Esophagus muscularis mucosa (tissue), 4 donors: ENCODE data around the gene PANK2. TPM values are rescaled to one million over a fixed set of nuclear protein-coding genes. Genes with fewer than 3 reads are reported as not detected.
A peak's percentile ranks its signal among the peaks of the same experiment; 100 is the strongest.

ENCODE experiments used
- DNase-seq: peaks from one replicate; pipeline ENCODE4 v3.0.0-alpha.2; 2017; ENCODE audit errors: extremely low spot score
- H3K27ac ChIP-seq, 4 donors: fragments of 200-600 bp; sonication (generic); replicated peaks in 1 of 4; 1 replicate in 3 of 4; 2 replicates in 1 of 4; pipeline ENCODE4 v1.5.1; 2016 to 2019; ENCODE audit warnings: mild to moderate bottlenecking in 1 of 4
- H3K27me3 ChIP-seq, 4 donors: fragments of 200-600 bp; sonication (generic); one replicate each; pipeline versions ENCODE4 v1.5.1 to v1.6.0; 2016 to 2019
- H3K36me3 ChIP-seq, 4 donors: fragments of 200-600 bp; sonication (generic); one replicate each; pipeline ENCODE4 v1.5.1; 2016 to 2019
- H3K4me1 ChIP-seq, 4 donors: fragments of 200-600 bp; sonication (generic); one replicate each; pipeline ENCODE4 v1.5.1; 2016 to 2019
- H3K4me3 ChIP-seq, 4 donors: fragments of 200-600 bp; sonication (generic); 1 replicate in 2 of 4; 2 replicates in 2 of 4; pipeline ENCODE4 v1.5.1; 2016 to 2019; ENCODE audit warnings: mild to moderate bottlenecking in 4 of 4, moderate library complexity in 1 of 4
- H3K9me3 ChIP-seq, 4 donors: fragments of 200-600 bp; sonication (generic); 1 replicate in 3 of 4; 2 replicates in 1 of 4; pipeline ENCODE4 v1.5.1; 2016 to 2019
- EP300 ChIP-seq: sonication (generic); formaldehyde crosslinking; IDR thresholded peaks from one replicate; pipeline ENCODE4 v1.6.1; 2017; ENCODE audit warnings: antibody characterized with exemption
- POLR2A ChIP-seq: fragments of 450-650 bp; IDR thresholded peaks from one replicate; pipeline ENCODE4 v1.6.1; 2017; ENCODE audit warnings: antibody characterized with exemption, moderate library complexity, mild to moderate bottlenecking, low read depth
- POLR2AphosphoS5 ChIP-seq, 2 donors: sonication (generic); formaldehyde crosslinking; IDR thresholded peaks; one replicate each; pipeline ENCODE4 v1.6.1; 2017; ENCODE audit warnings: antibody characterized with exemption in 2 of 2
- WGBS: methylation state at CpG from one replicate; pipeline ENCODE4 v1.1.5; 2018; 5-methylcytosine and 5-hydroxymethylcytosine counted together
- intact Hi-C: fragments of 100-400 bp; cut with DNase I; formaldehyde crosslinking; loops from one replicate; pipeline ENCODE4 v1.15.1; 2023
- total RNA-seq, 4 donors: library from RNA; depleted of rRNA; stranded (reverse); fragments of >200 nt; gene quantifications; one replicate each; pipeline versions ENCODE4 v1.1.0 to v1.2.1, GENCODE V29; 2016
- TF ChIP-seq, protein P1 (sequence below), 3 experiments: fragments of 200-600 bp in 2 of 3; fragments of 450-650 bp in 1 of 3; sonication (generic) in 2 of 3; IDR thresholded peaks; one replicate each; pipeline ENCODE4 v1.5.1; 2017 to 2019; ENCODE audit warnings: antibody characterized with exemption in 3 of 3, mild to moderate bottlenecking in 2 of 3, moderate library complexity in 1 of 3

PANK2 gene
- total RNA-seq, 4 donors from 2014 or later = 42.8 to 52.1 (median 46.6) TPM

GRCh38 chr20:3898639-3899038 lies 9.5 kb downstream of the PANK2 start:
- no peak for TF ChIP-seq POLR2AphosphoS5 (IDR thresholded peaks at IDR 0.05)
- TF ChIP-seq, protein P1, sequence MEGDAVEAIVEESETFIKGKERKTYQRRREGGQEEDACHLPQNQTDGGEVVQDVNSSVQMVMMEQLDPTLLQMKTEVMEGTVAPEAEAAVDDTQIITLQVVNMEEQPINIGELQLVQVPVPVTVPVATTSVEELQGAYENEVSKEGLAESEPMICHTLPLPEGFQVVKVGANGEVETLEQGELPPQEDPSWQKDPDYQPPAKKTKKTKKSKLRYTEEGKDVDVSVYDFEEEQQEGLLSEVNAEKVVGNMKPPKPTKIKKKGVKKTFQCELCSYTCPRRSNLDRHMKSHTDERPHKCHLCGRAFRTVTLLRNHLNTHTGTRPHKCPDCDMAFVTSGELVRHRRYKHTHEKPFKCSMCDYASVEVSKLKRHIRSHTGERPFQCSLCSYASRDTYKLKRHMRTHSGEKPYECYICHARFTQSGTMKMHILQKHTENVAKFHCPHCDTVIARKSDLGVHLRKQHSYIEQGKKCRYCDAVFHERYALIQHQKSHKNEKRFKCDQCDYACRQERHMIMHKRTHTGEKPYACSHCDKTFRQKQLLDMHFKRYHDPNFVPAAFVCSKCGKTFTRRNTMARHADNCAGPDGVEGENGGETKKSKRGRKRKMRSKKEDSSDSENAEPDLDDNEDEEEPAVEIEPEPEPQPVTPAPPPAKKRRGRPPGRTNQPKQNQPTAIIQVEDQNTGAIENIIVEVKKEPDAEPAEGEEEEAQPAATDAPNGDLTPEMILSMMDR (IDR thresholded peaks at IDR 0.05) = no peak
- no peak for TF ChIP-seq POLR2A
- intact Hi-C loops = loop anchor here (10.0 kb wide), 1 partner anchor 116 kb away; the partner anchor contains the start of gene RNF24
- no peak for DNase-seq
- no peak overlapping the region for H3K4me3 ChIP-seq
- WGBS = 65% methylated on average over 4 of the region's 4 CpGs
- no peaks in the 10 kb centered on the region for H3K36me3 ChIP-seq
- H3K9me3 ChIP-seq = no peaks in the 10 kb centered on the region
- H3K27ac ChIP-seq = no peak overlapping the region
- peaks cover 38 to 96% (median 93%) of the 10 kb centered on the region in 4 donors for H3K4me1 ChIP-seq
- no peaks in the 10 kb centered on the region for H3K27me3 ChIP-seq

DNA sequence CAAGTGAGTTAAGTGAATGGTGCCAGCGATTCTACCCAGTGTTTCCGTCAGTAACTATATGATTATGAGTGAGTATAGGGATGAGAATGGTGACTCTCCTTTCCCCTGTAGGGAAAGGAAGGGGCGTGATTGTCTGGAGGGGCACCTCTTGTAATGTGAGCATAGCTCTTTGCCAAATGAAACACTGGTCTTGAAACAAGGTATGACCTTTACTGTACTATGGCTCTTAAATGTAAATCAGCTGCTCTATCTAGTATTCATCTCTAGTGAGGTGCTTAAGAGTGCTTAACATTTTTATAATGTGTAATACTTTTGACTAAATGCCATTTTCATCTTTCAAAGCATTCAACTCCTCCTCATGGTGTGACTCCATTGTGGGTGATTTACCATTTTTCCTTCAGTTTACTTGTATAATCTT lies 11.0 kb downstream of the PANK2 start:
- TF ChIP-seq POLR2AphosphoS5 (IDR thresholded peaks at IDR 0.05) = no peak
- TF ChIP-seq EP300 = no peak
- TF ChIP-seq POLR2A = no peak
- TF ChIP-seq, protein P1 (IDR thresholded peaks at IDR 0.05) = no peak
- Histone ChIP-seq H3K4me1 (peaks cover 44 to 94% (median 92%) of the 10 kb centered on the region in 4 donors), H3K4me3 (no peak overlapping the region), H3K27ac (no peak overlapping the region), H3K36me3 (no peaks in the 10 kb centered on the region), H3K27me3 (no peaks in the 10 kb centered on the region), H3K9me3 (no peaks in the 10 kb centered on the region)
- WGBS = 67% methylated on average over 3 of the region's 3 CpGs
- no peak for DNase-seq
- intact Hi-C loops = no loop called here

DNA sequence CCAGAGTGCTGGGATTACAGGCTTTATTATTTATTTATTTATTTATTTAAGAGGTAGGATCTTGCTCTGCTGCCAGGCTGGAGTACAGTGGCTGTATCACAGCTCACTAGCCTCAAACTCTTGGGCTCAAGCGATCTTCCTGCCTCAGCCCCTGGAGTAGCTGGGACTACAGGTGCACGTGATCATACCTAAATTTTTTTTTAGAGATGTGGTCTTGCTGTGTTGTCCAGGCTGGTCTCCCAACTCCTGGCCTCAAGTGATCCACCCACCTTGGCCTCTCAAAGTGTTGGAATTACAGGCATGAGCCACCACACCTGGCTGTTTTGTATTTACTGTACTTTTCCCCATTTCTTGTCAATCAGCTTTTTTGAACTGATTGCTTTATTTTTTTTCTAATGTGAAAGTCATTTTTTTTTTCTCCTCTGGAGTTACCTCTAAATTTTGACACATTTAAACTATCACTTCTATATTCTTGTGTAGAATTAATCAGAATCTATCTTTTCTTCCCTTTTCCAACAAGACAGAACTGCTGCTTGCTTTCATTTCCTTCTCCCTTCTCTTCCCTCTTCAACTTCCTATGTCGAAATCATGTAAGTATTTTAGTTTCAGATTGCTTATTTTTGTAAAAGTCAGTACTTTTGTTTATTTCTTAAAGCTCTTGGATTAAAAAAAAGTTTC lies 12.0 kb downstream of the PANK2 start:
- peaks cover 41 to 94% (median 88%) of the 10 kb centered on the region in 4 donors for H3K4me1 ChIP-seq
- H3K4me3 ChIP-seq = peak overlapping the region in 3 of 4 donors; percentile 8 to 13 (median 11)
- DNase-seq = no peak
- intact Hi-C loops = no loop called here
- TF ChIP-seq, protein P1 (IDR thresholded peaks at IDR 0.05) = no peak
- no peak for TF ChIP-seq EP300
- TF ChIP-seq POLR2AphosphoS5 (IDR thresholded peaks at IDR 0.05) = no peak
- TF ChIP-seq POLR2A = no peak
- peak overlapping the region in 3 of 4 donors; percentile 15 to 47 (median 25) for H3K27ac ChIP-seq
- no peaks in the 10 kb centered on the region for H3K27me3 ChIP-seq
- no peaks in the 10 kb centered on the region for H3K36me3 ChIP-seq
- no peaks in the 10 kb centered on the region for H3K9me3 ChIP-seq
- 56% methylated on average over 3 of the region's 3 CpGs for WGBS

DNA sequence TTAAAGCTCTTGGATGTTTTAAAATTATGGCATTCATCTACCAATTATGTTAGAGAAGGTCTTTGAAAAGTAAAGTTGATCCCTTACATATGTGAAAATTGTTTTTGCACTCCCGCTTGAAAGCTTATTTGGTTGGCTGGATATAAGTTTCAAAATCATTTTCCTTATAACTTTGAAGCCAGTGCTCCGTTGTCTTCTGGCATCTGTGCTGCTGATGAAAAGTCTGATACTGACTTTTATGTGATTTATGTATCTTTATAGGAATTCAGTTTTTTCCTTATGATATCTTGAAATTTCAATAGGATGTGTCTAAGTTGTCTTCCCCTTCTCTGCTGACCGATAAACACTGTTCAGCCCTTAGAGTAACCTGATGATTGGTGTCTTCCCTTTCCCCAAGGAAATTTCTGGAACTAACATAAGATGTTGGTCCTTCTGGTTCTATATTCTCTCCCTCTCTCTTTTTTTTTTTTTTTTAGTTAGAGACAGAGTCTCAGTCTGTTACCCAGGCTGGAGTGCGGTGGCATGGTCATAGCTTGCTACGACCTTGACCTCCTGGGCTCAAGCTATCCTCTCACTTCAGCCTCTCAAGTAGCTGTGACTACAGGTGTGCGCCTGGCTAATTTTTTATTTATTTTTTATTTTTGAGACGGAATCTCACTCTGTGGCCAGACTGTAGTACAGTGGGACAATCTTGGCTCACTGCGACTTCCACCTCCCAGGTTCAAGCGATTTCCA lies 12.7 kb downstream of the PANK2 start:
- H3K4me3 ChIP-seq = peak overlapping the region in 3 of 4 donors; percentile 8 to 13 (median 11)
- DNase-seq = no peak

More for the DNA sequence above, 12.7 kb downstream of the PANK2 start:
- intact Hi-C loops = loop anchor here (1.0 kb wide), 1 partner anchor 14 kb away; no protein-coding TSS in a partner anchor
- TF ChIP-seq POLR2A = no peak
- TF ChIP-seq, protein P1 (IDR thresholded peaks at IDR 0.05) = no peak
- Histone ChIP-seq H3K27me3 (no peaks in the 10 kb centered on the region), H3K36me3 (no peaks in the 10 kb centered on the region), H3K9me3 (no peaks in the 10 kb centered on the region), H3K4me1 (peaks cover 35 to 89% (median 81%) of the 10 kb centered on the region in 4 donors), H3K27ac (peak overlapping the region; percentile 15 to 47 (median 24))
- WGBS = 68% methylated on average over 9 of the region's 9 CpGs
